Measurements from ENCODE around the gene PUDP.

- no peak for TF ChIP-seq POLR2AphosphoS5 (IDR thresholded peaks at IDR 0.05; ENCODE audit: insufficient read depth in 1 of 2, low read depth in 1 of 2)
- TF ChIP-seq POLR2A (IDR thresholded peaks at IDR 0.05), result no peak
These were observed 13.0 kb downstream of the PUDP start for GRCh38 chrX:7134981-7135380.
